Endothelial cell of umbilical vein (primary cell): ENCODE data around the gene ARHGAP18. TPM values are rescaled to one million over a fixed set of nuclear protein-coding genes. Genes with fewer than 3 reads are reported as not detected.

Source experiments
- BruUV-seq: library from RNA; stranded (reverse); fragments of 400-500 nt; replicated peaks from 2 replicates; lab custom pipeline; 2021; lab: Mats Ljungman, UMichigan
- CTCF ChIA-PET: fragments of 300-600, 350-600 bp; sonication (Branson Sonifier 250); formaldehyde crosslinking; loops from one replicate; lab custom pipeline; 2021; ENCODE audit warnings: antibody characterized with exemption, inconsistent platforms; lab: Charles Lee
- POLR2A ChIA-PET: fragments of 300-600, 350-600 bp; sonication (Branson Sonifier 250); formaldehyde crosslinking; loops from one replicate; lab custom pipeline; 2021; ENCODE audit warnings: antibody characterized with exemption, inconsistent platforms; lab: Charles Lee
- DNase-seq: peaks from one replicate; pipeline ENCODE4 v3.0.0-alpha.2; 2011; ENCODE audit warnings: low read depth, low spot score
- FAIRE-seq: peaks from 2 replicates; lab custom pipeline; 2011; peaks lifted over from hg19 to GRCh38; lab: Jason Lieb, UNC
- H2AFZ ChIP-seq: 2 replicates; pipeline ENCODE4 v1.6.0; 2012; ENCODE audit warnings: low read depth, low read length, control low read depth, inconsistent platforms
- H3K27ac ChIP-seq: 2 replicates; pipeline ENCODE4 v1.5.1; 2011; ENCODE audit warnings: low read depth, mild to moderate bottlenecking, control low read depth, low read length, moderate library complexity; ENCODE audit not compliant: insufficient read depth
- H3K27me3 ChIP-seq, 2 experiments: 2 replicates each; pipeline versions ENCODE4 v1.6.0 to v1.6.1; 2011; ENCODE audit warnings: low read length in 2 of 2, mixed read lengths in 1 of 2; ENCODE audit not compliant: control insufficient read depth in 2 of 2, insufficient read depth in 2 of 2
- H3K36me3 ChIP-seq, 2 experiments: 2 replicates in 1 of 2; 3 replicates in 1 of 2; pipeline ENCODE4 v1.5.1; 2011; ENCODE audit warnings: low read length in 2 of 2, mild to moderate bottlenecking in 1 of 2, moderate library complexity in 1 of 2; ENCODE audit not compliant: control insufficient read depth in 2 of 2, insufficient read depth in 2 of 2; ENCODE audit errors: extremely low read depth in 1 of 2
- H3K4me1 ChIP-seq: 3 replicates; pipeline ENCODE4 v1.5.1; 2011; ENCODE audit warnings: mild to moderate bottlenecking, low read length; ENCODE audit not compliant: control insufficient read depth, insufficient read depth; ENCODE audit errors: extremely low read depth
- H3K4me2 ChIP-seq: 2 replicates; pipeline ENCODE4 v1.6.1; 2011; ENCODE audit warnings: low read length, control low read depth, mixed read lengths; ENCODE audit not compliant: insufficient read depth
- H3K4me3 ChIP-seq, 3 experiments: fragments of 200-600 bp in 1 of 3; sonication (generic), shearing (Covaris generic) in 1 of 3; replicated peaks in 1 of 3; 2 replicates each; pipeline ENCODE4 v1.5.1; 2011 to 2016; ENCODE audit warnings: control low read depth in 3 of 3, low read length in 3 of 3, mild to moderate bottlenecking in 2 of 3, inconsistent platforms in 1 of 3, low read depth in 1 of 3, moderate library complexity in 1 of 3; ENCODE audit not compliant: insufficient read depth in 1 of 3
- H3K79me2 ChIP-seq: 2 replicates; pipeline ENCODE4 v1.6.0; 2012; ENCODE audit warnings: low read length, inconsistent platforms; ENCODE audit not compliant: control insufficient read depth, insufficient read depth
- H3K9ac ChIP-seq: replicated peaks from 2 replicates; pipeline ENCODE3; 2011; ENCODE audit warnings: low read length, control low read depth; ENCODE audit not compliant: insufficient read depth; ENCODE audit errors: extremely low read depth
- H3K9me1 ChIP-seq: replicated peaks from 3 replicates; pipeline ENCODE4 v1.6.0; 2011; ENCODE audit warnings: mild to moderate bottlenecking, low read length; ENCODE audit not compliant: control insufficient read depth, insufficient read depth; ENCODE audit errors: extremely low read depth
- H3K9me3 ChIP-seq: replicated peaks from 2 replicates; pipeline ENCODE4 v1.5.1; 2012; ENCODE audit warnings: low read length, inconsistent platforms; ENCODE audit not compliant: control insufficient read depth, insufficient read depth
- H4K20me1 ChIP-seq: replicated peaks from 2 replicates; pipeline ENCODE3; 2011; ENCODE audit warnings: mild to moderate bottlenecking, low read length; ENCODE audit not compliant: control insufficient read depth, insufficient read depth; ENCODE audit errors: extremely low read depth
- CTCF ChIP-seq, 2 donors: IDR thresholded peaks; 1 replicate in 1 of 2; 2 replicates in 1 of 2; pipeline ENCODE4 v1.5.1; 2011; ENCODE audit warnings: low read length in 2 of 2, mild to moderate bottlenecking in 2 of 2, moderate library complexity in 2 of 2, control low read depth in 1 of 2, inconsistent platforms in 1 of 2, low read depth in 1 of 2; ENCODE audit not compliant: insufficient read depth in 1 of 2; ENCODE audit errors: extremely low read depth in 1 of 2
- EZH2 ChIP-seq: IDR thresholded peaks from 2 replicates; pipeline ENCODE4 v1.6.1; 2012; ENCODE audit warnings: borderline replicate concordance, low read depth, mild to moderate bottlenecking, moderate library complexity, low read length, inconsistent platforms; ENCODE audit not compliant: severe bottlenecking
- FOS ChIP-seq: IDR thresholded peaks from 2 replicates; pipeline ENCODE4 v1.6.1; 2011; ENCODE audit warnings: mild to moderate bottlenecking, low read length, moderate library complexity, borderline replicate concordance; ENCODE audit not compliant: insufficient read depth
- GATA2 ChIP-seq: IDR thresholded peaks from 2 replicates; pipeline ENCODE4 v1.7.0; 2011; ENCODE audit warnings: low read depth, mild to moderate bottlenecking, moderate library complexity, mixed read lengths, low read length; ENCODE audit not compliant: insufficient read length, insufficient read depth
- JUN ChIP-seq: IDR thresholded peaks from 2 replicates; pipeline ENCODE4 v1.6.1; 2011; ENCODE audit warnings: borderline replicate concordance, low read depth; ENCODE audit not compliant: insufficient read length, insufficient read depth
- MAX ChIP-seq: IDR thresholded peaks from 2 replicates; pipeline ENCODE4 v1.6.1; 2011; ENCODE audit not compliant: insufficient read depth, insufficient read length
- MYC ChIP-seq: IDR thresholded peaks from one replicate; pipeline ENCODE4 v1.6.1; 2011; ENCODE audit warnings: mild to moderate bottlenecking, low read depth, low read length
- POLR2A ChIP-seq: IDR thresholded peaks from 2 replicates; pipeline ENCODE4 v1.6.1; 2012; ENCODE audit warnings: low read depth, mild to moderate bottlenecking, control low read depth, low read length
- POLR2AphosphoS5 ChIP-seq: IDR thresholded peaks from 2 replicates; pipeline ENCODE4 v1.6.1; 2012; ENCODE audit warnings: low read depth, mild to moderate bottlenecking, control low read depth, low read length, moderate library complexity; ENCODE audit not compliant: insufficient read depth
- dilution Hi-C: fragments of 300-500 bp; cut with MboI; formaldehyde crosslinking; loops from one replicate; pipeline ENCODE4 v1.15.0; 2019; ENCODE audit warnings: low sequenced_read_pairs; ENCODE audit not compliant: extremely low pct_ligation_motif_present
- intact Hi-C: fragments of 100-400 bp; cut with micrococcal nuclease; formaldehyde crosslinking; loops from one replicate; pipeline ENCODE4 v1.10.0; 2022
- polyA plus RNA-seq, 4 experiments: library from polyadenylated mRNA; depleted of rRNA in 3 of 4; stranded (reverse) in 3 of 4; unstranded in 1 of 4; fragments of >200 nt; gene quantifications; 2 replicates each; pipeline versions ENCODE4 v1.2.1 to v1.2.3, GENCODE V29; 2011 to 2012; ENCODE audit warnings: missing spikeins in 1 of 4
- total RNA-seq: library from RNA; stranded (reverse); gene quantifications from 2 replicates; pipeline ENCODE4 v1.2.3, GENCODE V29; 2021

Gene ARHGAP18
- total and polyA plus RNA-seq, 2 donors (not counting 3 experiments of a cell fraction or from before 2014, with no cell fraction given): 13.1 to 86.1 TPM

GRCh38 chr6:129691043-129691640, 18.8 kb downstream of the ARHGAP18 start:
- Histone ChIP-seq H3K27me3 (no peaks in the 10 kb centered on the region), H3K27ac (no peak overlapping the region), H3K4me2 (no peak overlapping the region), H4K20me1 (peaks cover 2% of the 10 kb centered on the region), H2AFZ (no peak overlapping the region), H3K4me3 (no peak overlapping the region), H3K4me1 (peaks cover 35% of the 10 kb centered on the region), H3K9me1 (no peaks in the 10 kb centered on the region), H3K9me3 (no peaks in the 10 kb centered on the region), H3K9ac (no peak overlapping the region), H3K36me3 (peaks cover 3 to 7% of the 10 kb centered on the region in 2 experiments), H3K79me2 (peaks cover 84% of the 10 kb centered on the region)
- no peak for TF ChIP-seq JUN
- no peak for TF ChIP-seq EZH2
- no peak for TF ChIP-seq CTCF (IDR thresholded peaks at IDR 0.05; ENCODE audit: extremely low read depth in 1 of 2, insufficient read depth in 1 of 2, low read depth in 1 of 2, low read length in 2 of 2)
- no peak for TF ChIP-seq POLR2AphosphoS5
- TF ChIP-seq MAX: no peak
- TF ChIP-seq GATA2: no peak
- no peak for TF ChIP-seq POLR2A
- no peak for TF ChIP-seq MYC
- no peak for TF ChIP-seq FOS
- CTCF ChIA-PET: interaction anchor here (1.0 kb wide), 1 partner anchor 13 kb away, joined by 3 read pairs; no protein-coding TSS in a partner anchor
- intact Hi-C loops: loop anchor here (1.0 kb wide), 1 partner anchor 12 kb away; no protein-coding TSS in a partner anchor
- BruUV-seq: no TSS peak
- dilution Hi-C loops: no loop called here
- POLR2A ChIA-PET: no interaction called here
- FAIRE-seq (no peak), DNase-seq (no peak)
